GM12878 (cell line): ENCODE measurements around the gene ADAMTSL3.

ENCODE experiments used
- CTCF ChIP-seq, 3 experiments: IDR thresholded peaks in 2 of 3; conservative IDR thresholded peaks in 1 of 3; 2 replicates each; pipeline ENCODE4 v1.5.1; 2011; ENCODE audit warnings: low read depth in 3 of 3, low read length in 3 of 3, mild to moderate bottlenecking in 3 of 3, control low read depth in 2 of 3, moderate library complexity in 2 of 3, inconsistent platforms in 1 of 3, mixed read lengths in 1 of 3; ENCODE audit not compliant: control insufficient read depth in 2 of 3, insufficient read depth in 1 of 3; ENCODE audit errors: extremely low read depth in 1 of 3
- CUX1 ChIP-seq: IDR thresholded peaks from 2 replicates; pipeline ENCODE4 v1.6.1; 2012; ENCODE audit warnings: improper control_type of control experiment, low read depth, low read length; ENCODE audit not compliant: insufficient replicate concordance
- HCFC1 ChIP-seq: fragments of 150-350 bp; IDR thresholded peaks from 2 replicates; pipeline ENCODE4 v1.6.1; 2014; ENCODE audit warnings: low read length
- NFYB ChIP-seq: IDR thresholded peaks from 2 replicates; pipeline ENCODE4 v1.6.1; 2011; ENCODE audit warnings: low read depth, mild to moderate bottlenecking, low read length, improper control_type of control experiment, moderate library complexity; ENCODE audit not compliant: insufficient read depth
- TCF7 ChIP-seq: IDR thresholded peaks from 2 replicates; pipeline ENCODE4 v1.6.1; 2014; ENCODE audit warnings: antibody characterized with exemption, borderline replicate concordance

GRCh38 chr15:83734487-83734886 lies 80.6 kb downstream of the ADAMTSL3 start:
- no peak for TF ChIP-seq CUX1
- no peak for TF ChIP-seq NFYB
- no peak for TF ChIP-seq HCFC1
- TF ChIP-seq TCF7, result no peak
- peak; percentile 34 to 53 (median 49); a peak in 5 of 6 replicates for TF ChIP-seq CTCF (IDR thresholded peaks at IDR 0.05 in 2 of 3, conservative IDR thresholded peaks at IDR 0.05 in 1 of 3; ENCODE audit: control insufficient read depth in 2 of 3, extremely low read depth in 1 of 3, insufficient read depth in 1 of 3, low read depth in 3 of 3, low read length in 3 of 3)
